ENCODE measurements around the gene RAPGEF2. TPM values are rescaled to one million over a fixed set of nuclear protein-coding genes. Genes with fewer than 3 reads are reported as not detected.

The RAPGEF2 gene
- total RNA-seq, 3 donors from 2014 or later, result 47.0 to 84.0 (median 51.5) TPM

DNA sequence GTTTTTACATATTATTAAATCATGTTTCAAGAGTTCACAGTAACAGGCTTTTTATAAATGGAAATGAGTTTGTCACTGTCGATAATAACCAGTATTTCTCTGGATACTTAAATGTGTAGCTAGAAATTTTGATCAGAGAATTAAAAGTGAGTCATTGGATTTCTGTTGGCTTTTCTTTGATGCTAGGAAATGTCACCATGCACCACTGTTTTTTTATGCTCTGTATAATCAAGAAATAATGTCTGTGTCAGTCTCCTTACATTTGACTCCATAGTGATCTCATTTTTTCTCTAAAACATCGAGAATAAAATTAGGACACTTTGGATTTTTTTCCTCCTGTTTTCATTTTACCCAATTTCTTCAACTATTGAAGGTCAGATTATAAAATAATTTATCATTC lies 234.2 kb downstream of the RAPGEF2 start:
- intact Hi-C loops (cut with DNase I; ENCODE audit: low total_unique reads), result no loop called here
- TF ChIP-seq POLR2AphosphoS5 (IDR thresholded peaks at IDR 0.05) (no peak), POLR2A (IDR thresholded peaks at IDR 0.05) (no peak)
- TF ChIP-seq, protein P1, sequence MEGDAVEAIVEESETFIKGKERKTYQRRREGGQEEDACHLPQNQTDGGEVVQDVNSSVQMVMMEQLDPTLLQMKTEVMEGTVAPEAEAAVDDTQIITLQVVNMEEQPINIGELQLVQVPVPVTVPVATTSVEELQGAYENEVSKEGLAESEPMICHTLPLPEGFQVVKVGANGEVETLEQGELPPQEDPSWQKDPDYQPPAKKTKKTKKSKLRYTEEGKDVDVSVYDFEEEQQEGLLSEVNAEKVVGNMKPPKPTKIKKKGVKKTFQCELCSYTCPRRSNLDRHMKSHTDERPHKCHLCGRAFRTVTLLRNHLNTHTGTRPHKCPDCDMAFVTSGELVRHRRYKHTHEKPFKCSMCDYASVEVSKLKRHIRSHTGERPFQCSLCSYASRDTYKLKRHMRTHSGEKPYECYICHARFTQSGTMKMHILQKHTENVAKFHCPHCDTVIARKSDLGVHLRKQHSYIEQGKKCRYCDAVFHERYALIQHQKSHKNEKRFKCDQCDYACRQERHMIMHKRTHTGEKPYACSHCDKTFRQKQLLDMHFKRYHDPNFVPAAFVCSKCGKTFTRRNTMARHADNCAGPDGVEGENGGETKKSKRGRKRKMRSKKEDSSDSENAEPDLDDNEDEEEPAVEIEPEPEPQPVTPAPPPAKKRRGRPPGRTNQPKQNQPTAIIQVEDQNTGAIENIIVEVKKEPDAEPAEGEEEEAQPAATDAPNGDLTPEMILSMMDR (IDR thresholded peaks at IDR 0.05), result no peak
- H3K36me3 ChIP-seq, result peaks cover 10% of the 10 kb centered on the region
- no peaks in the 10 kb centered on the region for H3K9me3 ChIP-seq
- no peak for DNase-seq (ENCODE audit: low spot score in 2 of 2)
- H3K4me3 ChIP-seq, result no peak overlapping the region
- no peak overlapping the region for H3K27ac ChIP-seq
- no peaks in the 10 kb centered on the region for H3K4me1 ChIP-seq
- no peaks in the 10 kb centered on the region for H3K27me3 ChIP-seq

DNA sequence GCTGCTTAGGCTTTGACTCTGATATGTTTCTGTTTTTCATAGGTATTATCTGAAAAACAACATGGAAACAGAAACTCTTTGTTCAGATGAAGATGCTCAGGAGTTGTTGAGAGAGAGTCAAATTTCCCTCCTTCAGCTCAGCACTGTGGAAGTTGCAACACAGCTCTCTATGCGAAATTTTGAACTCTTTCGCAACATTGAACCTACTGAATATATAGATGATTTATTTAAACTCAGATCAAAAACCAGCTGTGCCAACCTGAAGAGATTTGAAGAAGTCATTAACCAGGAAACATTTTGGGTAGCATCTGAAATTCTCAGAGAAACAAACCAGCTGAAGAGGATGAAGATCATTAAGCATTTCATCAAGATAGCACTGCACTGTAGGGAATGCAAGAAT lies 238.6 kb downstream of the RAPGEF2 start:
- intact Hi-C loops (cut with DNase I; ENCODE audit: low total_unique reads), result no loop called here
- TF ChIP-seq POLR2AphosphoS5 (IDR thresholded peaks at IDR 0.05) (no peak), POLR2A (IDR thresholded peaks at IDR 0.05) (no peak)
- TF ChIP-seq, protein P1 (IDR thresholded peaks at IDR 0.05), result no peak
- DNase-seq (ENCODE audit: low spot score in 2 of 2), result no peak
- H3K4me3 ChIP-seq, result no peak overlapping the region
- H3K4me1 ChIP-seq, result no peaks in the 10 kb centered on the region
- no peaks in the 10 kb centered on the region for H3K9me3 ChIP-seq
- no peaks in the 10 kb centered on the region for H3K27me3 ChIP-seq
- no peak overlapping the region for H3K27ac ChIP-seq
- H3K36me3 ChIP-seq, result peaks cover 15% of the 10 kb centered on the region

- DNase-seq (ENCODE audit: low spot score in 2 of 2), result no peak
- H3K4me1 ChIP-seq, result no peaks in the 10 kb centered on the region
- no peak overlapping the region for H3K4me3 ChIP-seq
- H3K27me3 ChIP-seq, result no peaks in the 10 kb centered on the region
- intact Hi-C loops (cut with DNase I; ENCODE audit: low total_unique reads), result no loop called here
- TF ChIP-seq POLR2A (IDR thresholded peaks at IDR 0.05) (no peak), POLR2AphosphoS5 (IDR thresholded peaks at IDR 0.05) (no peak)
- TF ChIP-seq, protein P1 (IDR thresholded peaks at IDR 0.05), result no peak
- no peaks in the 10 kb centered on the region for H3K9me3 ChIP-seq
- no peak overlapping the region for H3K27ac ChIP-seq
- H3K36me3 ChIP-seq, result peaks cover 15% of the 10 kb centered on the region
These were observed 239.5 kb downstream of the RAPGEF2 start for GRCh38 chr4:159342374-159342773.

DNA sequence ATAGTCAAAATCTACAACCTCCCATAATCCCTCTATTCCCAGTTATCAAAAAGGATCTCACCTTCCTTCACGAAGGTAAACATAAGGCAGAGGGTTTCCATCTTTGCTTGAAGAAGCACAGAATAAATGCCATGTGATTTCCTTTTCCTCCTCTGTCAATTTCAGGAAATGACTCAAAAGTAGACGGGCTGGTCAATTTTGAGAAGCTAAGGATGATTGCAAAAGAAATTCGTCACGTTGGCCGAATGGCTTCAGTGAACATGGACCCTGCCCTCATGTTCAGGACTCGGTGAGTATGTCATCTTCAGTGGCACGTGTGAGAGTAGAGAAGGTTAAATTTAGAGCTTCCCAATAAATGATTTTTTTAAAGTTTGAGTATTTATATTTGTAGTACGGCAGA lies 240.2 kb downstream of the RAPGEF2 start:
- H3K4me1 ChIP-seq, result no peaks in the 10 kb centered on the region
- no peak for DNase-seq (ENCODE audit: low spot score in 2 of 2)
- no peak overlapping the region for H3K4me3 ChIP-seq
- H3K27me3 ChIP-seq, result no peaks in the 10 kb centered on the region
- H3K9me3 ChIP-seq, result no peaks in the 10 kb centered on the region
- peaks cover 14% of the 10 kb centered on the region for H3K36me3 ChIP-seq
- no peak overlapping the region for H3K27ac ChIP-seq
- no peak for TF ChIP-seq POLR2A (IDR thresholded peaks at IDR 0.05)
- TF ChIP-seq, protein P1 (IDR thresholded peaks at IDR 0.05), result no peak
- TF ChIP-seq POLR2AphosphoS5 (IDR thresholded peaks at IDR 0.05), result no peak
- intact Hi-C loops (cut with DNase I; ENCODE audit: low total_unique reads), result no loop called here

DNA sequence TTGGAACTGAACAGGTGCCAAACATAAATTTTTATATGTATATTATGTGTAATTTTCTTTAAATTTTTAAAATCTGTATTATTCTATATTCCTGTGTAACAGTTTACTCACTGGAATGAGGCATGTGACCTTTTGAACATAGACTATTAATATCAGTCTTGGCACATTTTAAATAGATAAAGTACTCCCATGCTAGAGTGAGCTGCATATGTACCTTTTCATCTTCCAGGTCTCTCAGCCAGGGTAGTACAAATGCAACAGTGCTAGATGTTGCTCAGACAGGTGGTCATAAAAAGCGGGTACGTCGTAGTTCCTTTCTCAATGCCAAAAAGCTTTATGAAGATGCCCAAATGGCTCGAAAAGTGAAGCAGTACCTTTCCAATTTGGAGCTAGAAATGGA lies 242.0 kb downstream of the RAPGEF2 start:
- TF ChIP-seq POLR2A (IDR thresholded peaks at IDR 0.05) (no peak), POLR2AphosphoS5 (IDR thresholded peaks at IDR 0.05) (no peak)
- TF ChIP-seq, protein P1 (IDR thresholded peaks at IDR 0.05), result no peak
- H3K27ac ChIP-seq, result no peak overlapping the region
- no peaks in the 10 kb centered on the region for H3K27me3 ChIP-seq
- H3K36me3 ChIP-seq, result peaks cover 5% of the 10 kb centered on the region
- H3K9me3 ChIP-seq, result no peaks in the 10 kb centered on the region
- intact Hi-C loops (cut with DNase I; ENCODE audit: low total_unique reads), result no loop called here
- no peak for DNase-seq (ENCODE audit: low spot score in 2 of 2)
- H3K4me1 ChIP-seq, result no peaks in the 10 kb centered on the region
- H3K4me3 ChIP-seq, result no peak overlapping the region

Data from breast epithelium (tissue), 4 donors.